ENCODE data around the gene CPB1. TPM values are rescaled to one million over a fixed set of nuclear protein-coding genes. Genes with fewer than 3 reads are reported as not detected.

Gene CPB1
- total and polyA plus RNA-seq, 2 of the 8 experiments (the other 6 are each of a cell fraction or from before 2014, with no cell fraction given), result not detected

- TF ChIP-seq ATF2 (IDR thresholded peaks at IDR 0.05; ENCODE audit: low read length) (no peak), CHD7 (IDR thresholded peaks at IDR 0.05; ENCODE audit: insufficient replicate concordance, low read length) (no peak), TAF7 (optimal IDR thresholded peaks at IDR 0.05; ENCODE audit: borderline replicate concordance, low read depth, low read length) (no peak), RFX5 (IDR thresholded peaks at IDR 0.05; ENCODE audit: borderline replicate concordance, low read depth, low read length) (no peak), RBBP5 (IDR thresholded peaks at IDR 0.05; ENCODE audit: borderline replicate concordance, low read depth, low read length) (no peak), POLR2AphosphoS5 (IDR thresholded peaks at IDR 0.05; ENCODE audit: low read depth, low read length) (no peak)
These were observed 37.4 kb downstream of the CPB1 start, which contains the start of gene CPA3 (continued) for GRCh38 chr3:148865049-148865448.
